ENCODE results near the gene UNC5C. TPM values are rescaled to one million over a fixed set of nuclear protein-coding genes. Genes with fewer than 3 reads are reported as not detected.

UNC5C gene
- total RNA-seq, 4 donors from 2014 or later = 0.44 to 0.68 (median 0.61) TPM

- no peak for TF ChIP-seq CTCF (IDR thresholded peaks at IDR 0.05; ENCODE audit: low read depth)
These were observed 324.4 kb downstream of the UNC5C start for GRCh38 chr4:95224402-95224801.

DNA sequence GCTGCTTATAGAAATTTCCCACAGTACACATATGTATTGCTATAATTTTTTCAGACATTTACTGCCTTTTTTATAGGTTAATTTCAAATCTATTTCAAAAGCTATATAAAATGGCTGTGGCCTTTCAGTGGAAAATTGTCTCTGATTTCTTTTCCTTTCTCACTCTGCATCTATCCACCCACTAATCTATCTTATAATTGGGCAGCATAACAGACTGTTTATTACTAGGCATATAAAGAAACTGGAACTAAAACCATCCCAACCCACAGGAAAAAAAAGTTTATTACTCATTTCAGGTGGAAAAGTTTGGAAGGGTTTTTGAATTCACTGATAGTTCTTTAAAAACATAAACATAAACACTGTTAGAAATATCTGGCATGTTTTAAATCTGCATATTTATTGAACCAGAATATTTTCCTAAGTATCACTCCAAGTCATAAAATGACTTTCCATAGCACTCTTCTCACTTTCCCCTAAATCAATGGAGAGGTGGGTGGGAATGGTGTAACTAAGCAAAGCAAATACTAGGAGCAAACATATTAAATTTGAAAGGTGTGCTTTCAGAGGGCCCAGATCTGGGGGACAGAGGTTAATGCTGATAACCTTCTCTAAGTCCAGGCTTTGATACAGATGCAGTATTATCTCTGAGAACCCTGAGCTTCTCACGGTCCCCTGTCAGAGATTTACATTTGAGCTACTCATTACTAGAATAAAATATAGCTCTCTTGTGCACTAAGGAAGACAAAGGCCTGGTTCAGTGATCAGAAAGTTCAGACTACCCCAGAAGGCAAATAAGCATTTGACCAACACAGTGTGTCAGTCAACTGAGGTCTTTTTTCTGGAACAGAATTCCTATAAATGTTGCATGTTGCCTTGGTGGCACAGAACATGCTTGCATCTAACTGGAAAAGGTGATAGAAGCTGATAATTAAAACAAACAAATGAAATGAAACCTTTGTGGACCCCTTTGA, 328.3 kb downstream of the UNC5C start:
- no peak for TF ChIP-seq CTCF (IDR thresholded peaks at IDR 0.05; ENCODE audit: low read depth)

DNA sequence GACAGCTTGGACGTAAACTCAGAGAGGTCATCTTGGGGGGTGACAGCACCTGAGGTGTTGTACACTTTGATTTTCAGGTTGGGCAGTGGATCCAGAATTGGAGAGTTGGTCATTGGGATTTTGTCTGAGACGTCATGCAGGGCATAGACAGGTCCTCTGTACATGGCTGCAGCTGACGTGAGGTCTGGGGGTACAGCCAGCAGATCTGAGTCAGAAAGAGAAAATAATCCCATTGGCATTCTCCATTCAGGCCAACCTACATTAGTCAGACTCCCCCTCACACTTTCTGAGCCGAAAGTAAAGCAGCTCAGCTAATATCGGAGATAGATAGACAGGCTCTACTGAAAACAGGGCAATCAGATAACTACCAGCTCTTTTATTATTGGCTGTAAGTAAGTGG, 329.7 kb downstream of the UNC5C start:
- no peak for TF ChIP-seq CTCF (IDR thresholded peaks at IDR 0.05; ENCODE audit: low read depth)

- no peak for TF ChIP-seq CTCF (IDR thresholded peaks at IDR 0.05; ENCODE audit: low read depth)
These were observed 331.6 kb downstream of the UNC5C start for GRCh38 chr4:95217197-95217596.

DNA sequence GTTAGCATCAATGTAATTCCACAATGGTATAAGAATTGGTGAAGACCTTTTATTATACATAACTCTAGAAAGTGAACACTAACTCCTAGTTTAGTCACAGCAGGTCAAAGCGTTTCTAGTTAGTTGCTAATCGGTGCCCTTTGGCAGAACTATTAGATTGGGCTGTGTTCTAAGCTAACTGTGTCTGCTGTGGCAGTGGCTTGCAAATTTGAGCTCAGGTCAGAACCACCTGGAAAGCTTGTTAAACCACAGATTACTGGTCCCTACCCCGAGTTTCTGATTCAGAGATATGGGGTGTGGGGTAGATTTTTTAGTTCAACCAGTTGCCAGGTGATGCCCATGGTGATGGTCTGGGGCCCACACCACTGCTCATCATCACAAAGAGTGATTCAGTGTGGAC, 332.1 kb downstream of the UNC5C start:
- TF ChIP-seq CTCF (IDR thresholded peaks at IDR 0.05; ENCODE audit: low read depth) = no peak

DNA sequence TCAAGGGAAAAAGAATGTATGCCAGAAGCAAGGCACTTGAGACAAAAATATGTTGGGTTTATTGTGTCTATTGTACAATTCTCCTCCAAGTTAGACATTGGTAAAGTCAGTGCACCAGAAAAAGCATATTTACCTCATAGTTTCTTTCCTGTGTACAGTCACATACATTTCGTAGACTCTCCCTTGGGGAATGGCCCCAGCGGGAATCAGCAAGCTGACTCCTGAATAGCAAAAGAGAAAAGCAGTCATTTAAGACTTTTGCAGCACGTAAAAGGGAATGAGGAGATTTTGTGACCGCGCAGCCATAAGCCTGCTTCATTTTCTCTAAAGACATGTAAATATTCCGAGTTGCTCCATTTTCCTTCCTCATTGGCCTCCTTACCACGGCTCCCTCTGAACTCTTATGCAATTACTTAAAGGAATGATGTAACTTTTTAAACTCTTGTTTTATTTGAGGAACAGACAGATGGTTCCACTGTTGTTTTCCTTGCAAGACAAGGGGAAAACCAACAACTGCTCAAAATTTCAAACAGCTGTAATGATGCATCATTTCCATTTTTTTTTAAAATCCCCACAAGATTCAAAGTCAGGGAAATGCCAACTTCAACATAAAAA, 332.7 kb downstream of the UNC5C start:
- TF ChIP-seq CTCF (IDR thresholded peaks at IDR 0.05; ENCODE audit: low read depth) = no peak

DNA sequence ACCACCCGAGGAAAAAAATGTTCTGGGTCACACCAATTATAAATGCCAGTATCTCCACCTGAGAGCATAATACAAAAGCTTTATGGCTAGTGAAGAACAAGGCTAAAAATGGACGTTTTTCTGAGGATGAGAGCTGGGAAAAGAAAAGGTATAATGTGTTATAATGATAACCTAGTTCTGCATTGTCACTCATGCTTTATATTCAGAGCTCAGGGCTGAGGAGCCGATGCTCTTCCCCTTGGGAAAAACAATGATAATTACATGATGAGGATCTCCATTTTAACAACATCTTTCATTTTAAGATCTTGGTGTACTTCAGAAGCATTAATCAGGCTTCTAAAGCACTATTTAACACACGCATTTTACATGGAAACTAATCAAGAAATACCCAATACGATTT, 333.7 kb downstream of the UNC5C start:
- no peak for TF ChIP-seq CTCF (IDR thresholded peaks at IDR 0.05; ENCODE audit: low read depth)
